HCT116 (cell line): ENCODE results near the gene PSMB9.

Source experiments
- POLR2A ChIP-seq: IDR thresholded peaks from 2 replicates; pipeline ENCODE4 v1.7.0; 2011; ENCODE audit warnings: borderline replicate concordance; ENCODE audit not compliant: insufficient read depth, insufficient read length; ENCODE audit errors: extremely low read depth
- POLR2AphosphoS5 ChIP-seq: IDR thresholded peaks from 2 replicates; pipeline ENCODE4 v1.6.1; 2011; ENCODE audit warnings: mild to moderate bottlenecking, low read depth, low read length, moderate library complexity
- TF ChIP-seq, protein P1 (sequence below), 3 experiments: fragments of 200-600 bp in 1 of 3; sonication (generic) in 1 of 3; IDR thresholded peaks in 2 of 3; conservative IDR thresholded peaks in 1 of 3; 2 replicates each; pipeline ENCODE4 v1.5.1; 2012 to 2017; ENCODE audit warnings: low read depth in 2 of 3, low read length in 2 of 3, antibody characterized with exemption in 1 of 3, borderline replicate concordance in 1 of 3, control low read depth in 1 of 3, mild to moderate bottlenecking in 1 of 3, mixed read lengths in 1 of 3, mixed run types in 1 of 3, moderate library complexity in 1 of 3; ENCODE audit not compliant: insufficient read depth in 1 of 3

DNA sequence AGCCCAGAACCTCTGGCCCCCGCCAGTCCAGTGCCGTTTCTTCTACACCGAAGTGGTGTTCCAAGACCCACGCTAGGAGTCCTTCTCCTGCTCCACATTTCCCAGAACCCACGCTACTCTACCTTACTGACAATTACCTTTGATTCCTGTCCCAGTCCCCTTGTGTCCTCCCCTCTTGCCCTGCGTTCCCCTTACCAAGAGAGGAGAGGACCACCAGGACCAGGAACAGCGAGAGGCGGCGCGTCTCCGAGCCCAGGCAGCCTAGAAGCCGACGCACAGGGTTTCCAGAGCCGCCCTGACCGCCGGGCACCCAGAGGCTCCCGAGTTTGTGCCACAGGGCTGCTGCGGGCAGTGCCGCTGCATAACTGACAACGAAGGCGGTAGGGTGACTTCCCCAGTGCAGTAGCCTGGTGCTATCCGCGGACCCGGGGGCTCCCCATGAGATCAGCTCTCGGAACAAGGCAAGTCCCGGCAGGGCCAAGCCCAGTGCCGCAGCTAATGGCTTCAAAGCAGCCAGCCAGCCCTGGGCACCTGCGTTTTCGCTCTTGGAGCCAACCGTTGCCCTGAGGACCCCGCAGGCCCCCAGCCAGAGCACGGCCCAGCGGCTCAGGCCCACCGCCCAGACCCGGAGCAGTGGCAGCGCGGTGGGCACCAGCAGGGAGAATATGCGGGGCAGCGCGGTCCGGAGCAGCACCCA lies 1.0 kb upstream of the PSMB9 start:
- no peak for TF ChIP-seq POLR2A
- TF ChIP-seq, protein P1, sequence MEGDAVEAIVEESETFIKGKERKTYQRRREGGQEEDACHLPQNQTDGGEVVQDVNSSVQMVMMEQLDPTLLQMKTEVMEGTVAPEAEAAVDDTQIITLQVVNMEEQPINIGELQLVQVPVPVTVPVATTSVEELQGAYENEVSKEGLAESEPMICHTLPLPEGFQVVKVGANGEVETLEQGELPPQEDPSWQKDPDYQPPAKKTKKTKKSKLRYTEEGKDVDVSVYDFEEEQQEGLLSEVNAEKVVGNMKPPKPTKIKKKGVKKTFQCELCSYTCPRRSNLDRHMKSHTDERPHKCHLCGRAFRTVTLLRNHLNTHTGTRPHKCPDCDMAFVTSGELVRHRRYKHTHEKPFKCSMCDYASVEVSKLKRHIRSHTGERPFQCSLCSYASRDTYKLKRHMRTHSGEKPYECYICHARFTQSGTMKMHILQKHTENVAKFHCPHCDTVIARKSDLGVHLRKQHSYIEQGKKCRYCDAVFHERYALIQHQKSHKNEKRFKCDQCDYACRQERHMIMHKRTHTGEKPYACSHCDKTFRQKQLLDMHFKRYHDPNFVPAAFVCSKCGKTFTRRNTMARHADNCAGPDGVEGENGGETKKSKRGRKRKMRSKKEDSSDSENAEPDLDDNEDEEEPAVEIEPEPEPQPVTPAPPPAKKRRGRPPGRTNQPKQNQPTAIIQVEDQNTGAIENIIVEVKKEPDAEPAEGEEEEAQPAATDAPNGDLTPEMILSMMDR (IDR thresholded peaks at IDR 0.05 in 2 of 3, conservative IDR thresholded peaks at IDR 0.05 in 1 of 3; ENCODE audit: borderline replicate concordance in 1 of 3, insufficient read depth in 1 of 3, low read depth in 2 of 3, low read length in 2 of 3), result no peak
- no peak for TF ChIP-seq POLR2AphosphoS5
